Lung (tissue), 12 donors: ENCODE measurements around the gene TNK2. TPM values are rescaled to one million over a fixed set of nuclear protein-coding genes. Genes with fewer than 3 reads are reported as not detected.

Source experiments
- ATAC-seq: fragments of 200-7000 bp; cut with Tn5 transposase; one replicate; pipeline ENCODE4 v1.9.1; 2020; ENCODE audit warnings: moderate number of reproducible peaks; ENCODE audit not compliant: insufficient read depth, low FRiP score
- DNase-seq, 3 donors: peaks; one replicate each; pipeline ENCODE4 v3.0.0-alpha.2; 2013 to 2017
- H3K27ac ChIP-seq, 2 donors: one replicate each; pipeline ENCODE4 v1.5.1; 2013; ENCODE audit warnings: mild to moderate bottlenecking in 2 of 2, moderate library complexity in 2 of 2, control low read depth in 1 of 2, inconsistent platforms in 1 of 2, low read depth in 1 of 2, low read length in 1 of 2
- H3K27me3 ChIP-seq, 3 donors: one replicate each; pipeline ENCODE4 v1.5.1; 2013; ENCODE audit warnings: low read length in 2 of 3; ENCODE audit not compliant: control insufficient read depth in 3 of 3, insufficient read depth in 3 of 3
- H3K36me3 ChIP-seq, 4 donors: one replicate each; pipeline ENCODE4 v1.5.1; 2013; ENCODE audit warnings: low read length in 4 of 4, mild to moderate bottlenecking in 1 of 4, moderate library complexity in 1 of 4; ENCODE audit not compliant: control insufficient read depth in 4 of 4, insufficient read depth in 4 of 4
- H3K4me1 ChIP-seq, 5 donors: one replicate each; pipeline ENCODE4 v1.5.1; 2013; ENCODE audit warnings: low read length in 5 of 5, mild to moderate bottlenecking in 2 of 5, moderate library complexity in 1 of 5; ENCODE audit not compliant: control insufficient read depth in 5 of 5, insufficient read depth in 5 of 5
- H3K4me3 ChIP-seq: one replicate; pipeline ENCODE4 v1.5.1; 2013; ENCODE audit warnings: mild to moderate bottlenecking, control low read depth, moderate library complexity
- H3K9ac ChIP-seq, 2 donors: one replicate each; pipeline ENCODE4 v1.5.1; 2013; ENCODE audit warnings: low read length in 2 of 2, control low read depth in 1 of 2; ENCODE audit not compliant: insufficient read depth in 1 of 2
- H3K9me3 ChIP-seq, 4 donors: one replicate each; pipeline ENCODE4 v1.5.1; 2013; ENCODE audit warnings: low read length in 3 of 4, mild to moderate bottlenecking in 1 of 4, moderate library complexity in 1 of 4; ENCODE audit not compliant: control insufficient read depth in 4 of 4, insufficient read depth in 3 of 4
- WGBS, 2 donors: extraction: QIAGEN DNeasy Blood & Tissue Kit; methylation state at CpG; one replicate each; pipeline ENCODE4 v1.1.7; 2013; 5-methylcytosine and 5-hydroxymethylcytosine counted together
- polyA plus RNA-seq, 2 donors: library from polyadenylated mRNA; stranded (reverse); fragments of 200-250 nt; gene quantifications; one replicate each; pipeline ENCODE4 v1.2.1, GENCODE V29; 2013
- total RNA-seq, 2 donors: library from RNA; depleted of rRNA in 1 of 2; stranded (reverse); fragments of >200 nt in 1 of 2; gene quantifications; one replicate each; pipeline ENCODE4 v1.2.1, GENCODE V29; 2014 to 2021
- TF ChIP-seq, protein P1 (sequence below): IDR thresholded peaks from 2 replicates; pipeline ENCODE4 v1.5.1; 2012; ENCODE audit warnings: mild to moderate bottlenecking; ENCODE audit errors: control extremely low read depth, extremely low read depth
- donor health status: control.
- donor health status: control.
- donor health status: Bipolar disorder and iron deficiency.
- donor health status: healthy.
- donor health status: DM: yes; HTN: yes; CAD: no.

The TNK2 gene
- total and polyA plus RNA-seq, 4 donors: 15.0 to 63.5 (median 35.6) TPM

DNA sequence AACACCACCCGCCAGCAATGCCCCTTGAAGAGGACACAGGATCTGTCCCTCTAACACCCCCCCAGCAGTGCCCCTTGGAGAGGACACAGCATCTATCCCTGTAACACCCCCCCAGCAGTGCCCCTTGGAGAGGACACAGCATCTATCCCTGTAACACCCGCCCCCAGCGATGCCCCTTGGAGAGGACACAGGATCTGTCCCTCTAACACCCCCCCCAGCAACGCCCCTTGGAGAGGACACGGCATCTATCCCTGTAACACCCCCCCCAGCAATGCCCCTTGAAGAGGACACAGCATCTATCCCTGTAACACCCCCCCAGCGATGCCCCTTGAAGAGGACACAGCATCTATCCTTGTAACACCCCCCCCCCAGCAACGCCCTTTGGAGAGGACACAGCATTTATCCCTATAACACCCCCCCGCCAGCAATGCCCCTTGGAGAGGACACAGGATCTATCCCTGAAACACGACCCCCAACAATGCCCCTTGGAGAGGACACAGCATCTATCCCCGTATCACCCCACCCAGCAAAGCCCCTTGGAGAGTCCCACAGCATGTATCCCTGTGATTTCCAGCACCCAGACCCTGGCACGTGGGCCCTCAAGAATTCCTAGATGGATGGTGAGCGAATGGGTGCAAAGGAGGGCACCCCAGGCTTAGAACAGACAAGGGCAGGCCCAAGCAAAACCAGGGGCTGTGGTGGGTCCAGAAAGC is 26.9 kb downstream of the TNK2 start:
- TF ChIP-seq, protein P1, sequence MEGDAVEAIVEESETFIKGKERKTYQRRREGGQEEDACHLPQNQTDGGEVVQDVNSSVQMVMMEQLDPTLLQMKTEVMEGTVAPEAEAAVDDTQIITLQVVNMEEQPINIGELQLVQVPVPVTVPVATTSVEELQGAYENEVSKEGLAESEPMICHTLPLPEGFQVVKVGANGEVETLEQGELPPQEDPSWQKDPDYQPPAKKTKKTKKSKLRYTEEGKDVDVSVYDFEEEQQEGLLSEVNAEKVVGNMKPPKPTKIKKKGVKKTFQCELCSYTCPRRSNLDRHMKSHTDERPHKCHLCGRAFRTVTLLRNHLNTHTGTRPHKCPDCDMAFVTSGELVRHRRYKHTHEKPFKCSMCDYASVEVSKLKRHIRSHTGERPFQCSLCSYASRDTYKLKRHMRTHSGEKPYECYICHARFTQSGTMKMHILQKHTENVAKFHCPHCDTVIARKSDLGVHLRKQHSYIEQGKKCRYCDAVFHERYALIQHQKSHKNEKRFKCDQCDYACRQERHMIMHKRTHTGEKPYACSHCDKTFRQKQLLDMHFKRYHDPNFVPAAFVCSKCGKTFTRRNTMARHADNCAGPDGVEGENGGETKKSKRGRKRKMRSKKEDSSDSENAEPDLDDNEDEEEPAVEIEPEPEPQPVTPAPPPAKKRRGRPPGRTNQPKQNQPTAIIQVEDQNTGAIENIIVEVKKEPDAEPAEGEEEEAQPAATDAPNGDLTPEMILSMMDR: no peak
- DNase-seq: no peak
- peaks cover 0 to 14% (median 10%) of the 10 kb centered on the region in 5 donors for H3K4me1 ChIP-seq
- H3K9me3 ChIP-seq: no peaks in the 10 kb centered on the region
- no peak overlapping the region for H3K9ac ChIP-seq
- ATAC-seq: no peak
- H3K36me3 ChIP-seq: peaks cover 3 to 55% (median 23%) of the 10 kb centered on the region in 4 donors
- no peaks in the 10 kb centered on the region for H3K27me3 ChIP-seq
- H3K27ac ChIP-seq: no peak overlapping the region
- WGBS, 2 donors: 95 to 99% methylated on average over 11 of the region's 12 CpGs
- H3K4me3 ChIP-seq: no peak overlapping the region

DNA sequence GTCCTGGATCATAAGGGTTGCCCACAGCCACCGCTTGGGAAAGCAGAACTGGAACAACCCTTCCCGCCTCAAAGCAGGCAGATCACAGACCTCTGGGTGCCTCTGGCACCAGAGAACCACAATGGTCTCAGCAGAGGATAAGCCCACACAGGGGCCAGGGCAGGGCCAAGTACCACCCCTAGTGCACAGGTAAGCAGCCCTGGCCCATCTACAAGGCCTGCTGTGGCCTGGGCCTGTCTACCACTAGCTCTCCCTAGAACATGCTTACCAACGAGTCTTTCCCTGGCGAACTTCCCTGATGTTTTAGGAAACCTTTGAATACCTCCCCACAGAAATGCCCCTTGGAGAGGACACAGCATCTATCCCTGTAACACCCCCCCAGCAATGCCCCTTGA is 28.3 kb downstream of the TNK2 start:
- ATAC-seq: no peak
- no peak for DNase-seq
- TF ChIP-seq, protein P1: no peak
- Histone ChIP-seq H3K4me1 (peaks cover 0 to 6% (median 0%) of the 10 kb centered on the region in 5 donors), H3K9me3 (no peaks in the 10 kb centered on the region), H3K27me3 (no peaks in the 10 kb centered on the region), H3K27ac (no peak overlapping the region), H3K9ac (no peak overlapping the region), H3K4me3 (no peak overlapping the region), H3K36me3 (peaks cover 3 to 60% (median 24%) of the 10 kb centered on the region in 4 donors)
- 93 to 94% methylated on average over 4 of the region's 4 CpGs for whole genome bisulfite sequencing, 2 donors

DNA sequence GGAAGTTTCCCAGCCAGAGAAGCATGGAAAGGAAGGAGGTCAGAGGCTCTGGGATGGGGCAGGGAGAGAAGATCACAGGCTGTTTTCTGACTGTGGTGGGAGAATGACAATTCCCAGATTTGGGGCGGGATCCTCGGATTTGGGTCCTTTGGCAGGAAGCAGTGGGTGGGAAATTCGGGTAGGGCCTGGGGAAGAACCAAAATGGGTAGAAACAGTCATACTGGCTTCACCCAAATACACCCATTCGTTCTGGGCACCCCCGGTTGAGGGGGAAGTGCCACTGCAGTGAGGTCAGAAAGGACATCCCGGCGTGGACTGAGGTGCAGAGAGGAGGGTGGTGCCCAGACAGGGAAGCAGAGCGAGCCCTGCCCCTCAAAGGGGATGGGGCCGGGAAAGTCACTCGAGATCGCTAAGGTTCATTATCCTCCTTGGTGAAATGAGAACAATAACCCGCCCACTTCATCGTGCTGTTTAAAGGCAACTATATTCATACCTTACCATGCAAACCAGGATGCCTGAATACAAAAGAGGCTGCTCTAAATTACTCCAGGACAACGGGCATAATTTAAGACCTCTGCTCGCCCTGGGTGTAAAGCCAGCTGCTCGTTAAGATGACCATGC is 28.8 kb downstream of the TNK2 start:
- peaks cover 0 to 3% (median 0%) of the 10 kb centered on the region in 5 donors for H3K4me1 ChIP-seq
- no peaks in the 10 kb centered on the region for H3K9me3 ChIP-seq
- no peak overlapping the region for H3K4me3 ChIP-seq
- 86 to 88% methylated on average over 16 of the region's 16 CpGs for WGBS, 2 donors
- peaks cover 3 to 56% (median 22%) of the 10 kb centered on the region in 4 donors for H3K36me3 ChIP-seq
- H3K27ac ChIP-seq: no peak overlapping the region
- ATAC-seq (no peak), DNase-seq (no peak)
- H3K9ac ChIP-seq: no peak overlapping the region
- TF ChIP-seq, protein P1: no peak
- H3K27me3 ChIP-seq: no peaks in the 10 kb centered on the region
